Neural progenitor cell (in vitro differentiated cells): ENCODE measurements around the gene POLR2J. TPM values are rescaled to one million over a fixed set of nuclear protein-coding genes. Genes with fewer than 3 reads are reported as not detected.

Experiments used
- DNase-seq: peaks from one replicate; pipeline ENCODE4 v3.0.0-alpha.2; 2016; ENCODE audit warnings: low spot score
- H2AFZ ChIP-seq: fragments of 200-600 bp; sonication (generic); replicated peaks from 2 replicates; pipeline ENCODE4 v1.6.1; 2016; ENCODE audit warnings: antibody characterized with exemption
- H3F3A ChIP-seq: fragments of 200-600 bp; sonication (generic); 2 replicates; pipeline ENCODE4 v1.6.1; 2016; ENCODE audit warnings: antibody characterized with exemption, low read depth
- H3K27ac ChIP-seq: fragments of 200-600 bp; sonication (generic); 2 replicates; pipeline ENCODE4 v1.5.1; 2016; ENCODE audit warnings: mild to moderate bottlenecking
- H3K27me3 ChIP-seq: fragments of 200-600 bp; sonication (generic); 2 replicates; pipeline ENCODE4 v1.6.1; 2016; ENCODE audit warnings: mild to moderate bottlenecking, moderate library complexity
- H3K36me3 ChIP-seq: fragments of 200-600 bp; sonication (generic); 2 replicates; pipeline ENCODE4 v1.5.1; 2016
- H3K4me1 ChIP-seq: fragments of 200-600 bp; sonication (generic); 2 replicates; pipeline ENCODE4 v1.6.1; 2016; ENCODE audit warnings: mixed run types
- H3K4me2 ChIP-seq: fragments of 200-600 bp; sonication (generic); 2 replicates; pipeline ENCODE4 v1.6.1; 2016
- H3K4me3 ChIP-seq: fragments of 200-600 bp; sonication (generic); 2 replicates; pipeline ENCODE4 v1.5.1; 2016
- H3K79me2 ChIP-seq: fragments of 200-600 bp; sonication (generic); 2 replicates; pipeline ENCODE4 v1.6.1; 2016; ENCODE audit warnings: low read depth
- H3K9ac ChIP-seq: fragments of 200-600 bp; sonication (generic); 2 replicates; pipeline ENCODE4 v1.6.1; 2016
- H3K9me3 ChIP-seq: fragments of 200-600 bp; sonication (generic); 2 replicates; pipeline ENCODE4 v1.5.1; 2016; ENCODE audit warnings: low read depth
- H4K20me1 ChIP-seq: fragments of 200-600 bp; sonication (generic); 2 replicates; pipeline ENCODE4 v1.6.1; 2016; ENCODE audit warnings: low read depth
- H3K27ac Mint-ChIP-seq: 3 replicates; pipeline ENCODE4 v1.8.0; 2021; ENCODE audit warnings: mixed read lengths
- H3K27me3 Mint-ChIP-seq: 2 replicates; pipeline ENCODE4 v1.8.0; 2022; ENCODE audit warnings: low read depth, mild to moderate bottlenecking, inconsistent platforms, moderate library complexity, mixed read lengths; ENCODE audit not compliant: insufficient read depth
- H3K36me3 Mint-ChIP-seq: 3 replicates; pipeline ENCODE4 v1.8.0; 2021; ENCODE audit warnings: mixed read lengths
- H3K4me1 Mint-ChIP-seq: 3 replicates; pipeline ENCODE4 v1.8.0; 2021; ENCODE audit warnings: mixed read lengths
- H3K4me3 Mint-ChIP-seq: 3 replicates; pipeline ENCODE4 v1.8.0; 2021; ENCODE audit warnings: mild to moderate bottlenecking, moderate library complexity, mixed read lengths
- H3K9me3 Mint-ChIP-seq: 3 replicates; pipeline ENCODE4 v1.8.0; 2020; ENCODE audit warnings: mixed read lengths
- EZH2 ChIP-seq: fragments of 200-600 bp; sonication (generic); IDR thresholded peaks from 2 replicates; pipeline ENCODE4 v1.6.1; 2017; ENCODE audit warnings: antibody characterized with exemption, mild to moderate bottlenecking, moderate library complexity
- EZH2phosphoT487 ChIP-seq: fragments of 200-600 bp; sonication (generic); IDR thresholded peaks from 2 replicates; pipeline ENCODE4 v1.6.1; 2017; ENCODE audit warnings: antibody characterized with exemption
- total RNA-seq: library from RNA; depleted of rRNA; stranded (reverse); fragments of >200 nt; gene quantifications from 2 replicates; pipeline ENCODE4 v1.2.3, GENCODE V29; 2015; ENCODE audit warnings: low replicate concordance
- TF ChIP-seq, protein P1 (sequence below): fragments of 200-600 bp; sonication (generic); IDR thresholded peaks from 2 replicates; pipeline ENCODE4 v1.5.1; 2017; ENCODE audit warnings: antibody characterized with exemption, mild to moderate bottlenecking

POLR2J gene
- total RNA-seq, 1 donor from 2014 or later, result 11.4 TPM

DNA sequence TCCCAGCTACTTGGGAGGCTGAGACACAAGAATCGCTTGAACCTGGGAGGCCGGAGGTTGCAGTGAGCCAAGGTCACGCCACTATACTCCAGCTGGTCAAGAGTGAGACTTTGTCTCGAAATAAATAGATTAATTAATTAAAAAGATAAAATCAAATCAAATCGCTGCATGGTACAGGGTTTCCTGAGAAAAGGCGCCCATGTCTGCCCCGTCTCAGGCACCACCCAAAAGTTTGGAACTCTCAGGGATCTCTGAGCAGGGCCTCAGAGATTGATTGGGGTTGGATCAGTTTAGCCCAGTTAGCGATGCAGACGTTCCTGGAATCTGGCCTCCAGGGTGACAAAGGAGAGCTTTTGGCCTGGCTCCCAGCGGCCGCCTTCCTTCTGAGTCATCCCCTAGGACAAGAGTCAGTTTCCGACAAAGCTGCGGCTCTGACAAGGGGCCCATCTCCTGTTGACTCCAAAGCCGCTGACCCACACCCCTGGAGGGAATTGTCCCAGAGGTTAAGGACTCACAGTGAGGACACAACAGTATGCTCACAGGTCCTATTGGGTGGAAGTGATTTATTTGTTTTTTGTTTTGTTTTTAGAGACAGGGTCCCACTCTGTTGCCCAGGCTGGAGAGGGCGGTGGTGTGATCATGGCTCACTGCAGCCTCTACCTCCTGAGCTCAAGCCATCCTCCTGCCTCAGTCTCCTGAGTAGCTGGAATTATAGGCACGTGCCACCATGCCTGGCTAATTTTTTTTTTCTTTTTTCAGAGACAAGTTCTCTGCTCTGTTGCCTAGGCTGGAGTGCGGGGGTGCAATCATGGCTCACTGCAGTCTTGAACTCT is 38.5 kb downstream of the POLR2J start:
- no peak overlapping the region for H2AFZ ChIP-seq
- peak; percentile 63 for DNase-seq
- peaks cover 12% of the 10 kb centered on the region for H3K4me1 Mint-ChIP-seq
- H3K4me3 ChIP-seq, result no peak overlapping the region
- TF ChIP-seq EZH2, result no peak
- TF ChIP-seq, protein P1, sequence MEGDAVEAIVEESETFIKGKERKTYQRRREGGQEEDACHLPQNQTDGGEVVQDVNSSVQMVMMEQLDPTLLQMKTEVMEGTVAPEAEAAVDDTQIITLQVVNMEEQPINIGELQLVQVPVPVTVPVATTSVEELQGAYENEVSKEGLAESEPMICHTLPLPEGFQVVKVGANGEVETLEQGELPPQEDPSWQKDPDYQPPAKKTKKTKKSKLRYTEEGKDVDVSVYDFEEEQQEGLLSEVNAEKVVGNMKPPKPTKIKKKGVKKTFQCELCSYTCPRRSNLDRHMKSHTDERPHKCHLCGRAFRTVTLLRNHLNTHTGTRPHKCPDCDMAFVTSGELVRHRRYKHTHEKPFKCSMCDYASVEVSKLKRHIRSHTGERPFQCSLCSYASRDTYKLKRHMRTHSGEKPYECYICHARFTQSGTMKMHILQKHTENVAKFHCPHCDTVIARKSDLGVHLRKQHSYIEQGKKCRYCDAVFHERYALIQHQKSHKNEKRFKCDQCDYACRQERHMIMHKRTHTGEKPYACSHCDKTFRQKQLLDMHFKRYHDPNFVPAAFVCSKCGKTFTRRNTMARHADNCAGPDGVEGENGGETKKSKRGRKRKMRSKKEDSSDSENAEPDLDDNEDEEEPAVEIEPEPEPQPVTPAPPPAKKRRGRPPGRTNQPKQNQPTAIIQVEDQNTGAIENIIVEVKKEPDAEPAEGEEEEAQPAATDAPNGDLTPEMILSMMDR, result no peak
- H3K9me3 ChIP-seq, result no peaks in the 10 kb centered on the region
- H3K27ac ChIP-seq, result peak overlapping the region; percentile 82
- H3K27ac Mint-ChIP-seq, result no peak overlapping the region
- no peak overlapping the region for H3K9ac ChIP-seq
- H3F3A ChIP-seq, result peaks cover 11% of the 10 kb centered on the region
- no peaks in the 10 kb centered on the region for H3K36me3 ChIP-seq
- H4K20me1 ChIP-seq, result no peaks in the 10 kb centered on the region
- no peaks in the 10 kb centered on the region for H3K27me3 ChIP-seq
- H3K27me3 Mint-ChIP-seq, result peaks cover 2% of the 10 kb centered on the region
- H3K4me2 ChIP-seq, result no peak overlapping the region
- H3K36me3 Mint-ChIP-seq, result peaks cover 18% of the 10 kb centered on the region
- no peaks in the 10 kb centered on the region for H3K9me3 Mint-ChIP-seq
- H3K4me1 ChIP-seq, result no peaks in the 10 kb centered on the region
- no peak overlapping the region for H3K4me3 Mint-ChIP-seq
- H3K79me2 ChIP-seq, result no peaks in the 10 kb centered on the region

GRCh38 chr7:102436118-102436517 is 42.6 kb downstream of the POLR2J start:
- Histone ChIP-seq H3K79me2 (peaks cover 8% of the 10 kb centered on the region), H3K4me1 (peaks cover 5% of the 10 kb centered on the region), H3K9ac (no peak overlapping the region), H2AFZ (no peak overlapping the region), H3K36me3 (no peaks in the 10 kb centered on the region), H3K27ac (no peak overlapping the region), H3K27me3 (no peaks in the 10 kb centered on the region), H3K4me2 (no peak overlapping the region), H4K20me1 (no peaks in the 10 kb centered on the region), H3K4me3 (no peak overlapping the region), H3F3A (peaks cover 31% of the 10 kb centered on the region), H3K9me3 (no peaks in the 10 kb centered on the region)
- H3K27me3 Mint-ChIP-seq, result peaks cover 5% of the 10 kb centered on the region
- peaks cover 9% of the 10 kb centered on the region for H3K36me3 Mint-ChIP-seq
- peak overlapping the region; percentile 63 for H3K4me3 Mint-ChIP-seq
- peak overlapping the region; percentile 31 for H3K27ac Mint-ChIP-seq
- no peaks in the 10 kb centered on the region for H3K9me3 Mint-ChIP-seq
- TF ChIP-seq EZH2, result no peak
- TF ChIP-seq, protein P1, result no peak
- no peak for TF ChIP-seq EZH2phosphoT487
- H3K4me1 Mint-ChIP-seq, result peaks cover 24% of the 10 kb centered on the region
- DNase-seq, result no peak

DNA sequence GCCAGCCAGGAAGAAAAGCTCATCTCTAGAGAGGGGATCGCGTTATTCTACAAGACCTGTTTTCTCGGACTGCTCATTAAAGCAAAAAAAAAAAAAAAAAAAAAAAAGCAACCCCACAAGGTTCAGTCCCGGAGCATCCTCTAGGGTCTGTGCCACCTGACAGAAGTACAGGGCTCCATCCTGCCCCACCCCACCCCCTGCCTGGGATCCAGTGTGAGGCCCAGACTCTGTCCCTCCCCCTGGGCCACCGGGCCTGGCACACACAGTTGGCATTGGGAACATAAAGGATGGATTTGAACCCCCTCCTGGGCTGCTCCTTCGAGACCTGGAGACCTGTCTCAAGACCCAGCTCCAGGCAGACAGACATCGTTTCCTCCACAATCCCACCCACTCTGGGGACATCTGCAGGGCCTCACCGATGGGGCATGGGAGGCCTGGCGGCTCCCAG is 44.7 kb downstream of the POLR2J start:
- H3K27me3 Mint-ChIP-seq, result peaks cover 9% of the 10 kb centered on the region

More for the DNA sequence above, 44.7 kb downstream of the POLR2J start:
- peak overlapping the region; percentile 93 for H2AFZ ChIP-seq
- H3K9ac ChIP-seq, result no peak overlapping the region
- H3K27ac ChIP-seq, result no peak overlapping the region
- no peaks in the 10 kb centered on the region for H4K20me1 ChIP-seq
- Mint-ChIP-seq H3K4me1 (peaks cover 24% of the 10 kb centered on the region), H3K9me3 (no peaks in the 10 kb centered on the region), H3K27ac (no peak overlapping the region), H3K36me3 (peaks cover 7% of the 10 kb centered on the region), H3K4me3 (peak overlapping the region; percentile 90)
- peaks cover 19% of the 10 kb centered on the region for H3F3A ChIP-seq
- H3K4me1 ChIP-seq, result peaks cover 5% of the 10 kb centered on the region
- no peaks in the 10 kb centered on the region for H3K27me3 ChIP-seq
- H3K4me3 ChIP-seq, result peak overlapping the region; percentile 94
- H3K79me2 ChIP-seq, result peaks cover 8% of the 10 kb centered on the region
- no peak for DNase-seq
- no peaks in the 10 kb centered on the region for H3K36me3 ChIP-seq
- H3K4me2 ChIP-seq, result peak overlapping the region; percentile 99
- H3K9me3 ChIP-seq, result no peaks in the 10 kb centered on the region
- TF ChIP-seq EZH2phosphoT487 (no peak), EZH2 (no peak)
- TF ChIP-seq, protein P1, result no peak
